Lower leg skin (tissue), 3 donors: Measurements from ENCODE around the gene NELFCD.

Source experiments
- CTCF ChIP-seq, 3 donors: fragments of 450-650 bp; IDR thresholded peaks; one replicate each; pipeline ENCODE4 v1.5.1; 2016; ENCODE audit warnings: antibody characterized with exemption in 3 of 3, mild to moderate bottlenecking in 3 of 3, moderate library complexity in 2 of 3
- POLR2A ChIP-seq, 2 donors: fragments of 450-650 bp; IDR thresholded peaks; one replicate each; pipeline ENCODE4 v1.6.1; 2016 to 2017; ENCODE audit warnings: antibody characterized with exemption in 2 of 2, mild to moderate bottlenecking in 1 of 2, moderate library complexity in 1 of 2

GRCh38 chr20:59035381-59035780 is 54.3 kb downstream of the NELFCD start:
- TF ChIP-seq POLR2A (IDR thresholded peaks at IDR 0.05) (no peak), CTCF (IDR thresholded peaks at IDR 0.05) (no peak)
